Ovary (tissue), 3 donors: ENCODE results near the gene YKT6.

ENCODE experiments used
- CTCF ChIP-seq, 3 donors: fragments of 450-650 bp in 2 of 3; fragments of 200-600 bp in 1 of 3; IDR thresholded peaks; one replicate each; pipeline versions ENCODE4 v1.5.1 to v1.8.0; 2016 to 2022; ENCODE audit warnings: antibody characterized with exemption in 3 of 3, mild to moderate bottlenecking in 1 of 3
- POLR2A ChIP-seq: fragments of 450-650 bp; IDR thresholded peaks from one replicate; pipeline ENCODE4 v1.6.1; 2017; ENCODE audit warnings: antibody characterized with exemption, mild to moderate bottlenecking, moderate library complexity
- donor health status: DM: no; HTN: no; CAD: no.

DNA sequence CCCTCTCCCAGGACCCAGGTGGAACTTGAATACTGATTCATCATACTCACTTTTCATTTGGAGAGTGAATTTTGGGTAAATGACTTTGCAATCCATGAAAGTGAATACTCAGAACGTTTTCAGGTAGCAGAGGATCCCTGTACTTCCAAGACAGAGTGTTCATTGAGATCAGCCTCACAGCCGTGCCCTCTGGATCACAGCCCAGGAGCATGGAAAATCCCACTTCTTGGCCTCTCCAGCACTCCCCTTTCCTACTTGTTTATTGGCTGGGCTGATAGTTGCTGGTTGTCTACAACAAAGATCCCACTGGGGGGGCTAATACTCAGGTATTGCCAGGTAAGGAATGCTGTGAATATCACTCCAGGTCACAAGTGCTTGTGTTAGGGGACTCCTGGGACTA is 17.4 kb upstream of the YKT6 start:
- no peak for TF ChIP-seq CTCF (IDR thresholded peaks at IDR 0.05)
- TF ChIP-seq POLR2A: no peak
